ENCODE data around the gene ARSG.
"Not testable (repeated sequence)": the region's sequence is repeated elsewhere in the genome, so short reads cannot be mapped to it uniquely, and the experiment has no call there.

- not testable (repeated sequence) for TF ChIP-seq REST (IDR thresholded peaks at IDR 0.05; ENCODE audit: unreplicated experiment); CTCF (conservative IDR thresholded peaks at IDR 0.05; ENCODE audit: low read depth in 2 of 2); EZH2 (IDR thresholded peaks at IDR 0.05; ENCODE audit: low read depth, unreplicated experiment); POLR2AphosphoS5 (IDR thresholded peaks at IDR 0.05; ENCODE audit: low read depth); JUNB (IDR thresholded peaks at IDR 0.05; ENCODE audit: unreplicated experiment); EZH2phosphoT487 (IDR thresholded peaks at IDR 0.05; ENCODE audit: unreplicated experiment); CREB1 (CRISPR knock-in tag; IDR thresholded peaks at IDR 0.05; ENCODE audit: low read depth); NANOG (IDR thresholded peaks at IDR 0.05; ENCODE audit: borderline replicate concordance); ETS1 (IDR thresholded peaks at IDR 0.05); ZNF462 (CRISPR knock-in tag; IDR thresholded peaks at IDR 0.05); STAT1 (IDR thresholded peaks at IDR 0.05; ENCODE audit: unreplicated experiment); ZNF114 (CRISPR knock-in tag; IDR thresholded peaks at IDR 0.05)
These were observed 37.9 kb upstream of the ARSG start for GRCh38 chr17:68253426-68253825.
